ENCODE measurements around the gene TUBB. TPM values are rescaled to one million over a fixed set of nuclear protein-coding genes. Genes with fewer than 3 reads are reported as not detected.

Gene TUBB
- total RNA-seq, 1 experiment from 2014 or later = 853 TPM

- CTCF ChIA-PET = no interaction called here
- no peak for ATAC-seq
- peaks cover 28% of the 10 kb centered on the region for H3K4me1 ChIP-seq (ENCODE audit: control insufficient read depth, insufficient read depth, low read length)
- peaks cover 26% of the 10 kb centered on the region for H3K36me3 ChIP-seq (ENCODE audit: control insufficient read depth, insufficient read depth, low read length)
- POLR2A ChIA-PET = interaction anchor here (0.6 to 0.7 kb wide), 2 partner anchors 63 to 1016 kb away, joined by 7 to 9 read pairs; no protein-coding TSS in a partner anchor
- no peaks in the 10 kb centered on the region for H3K27me3 ChIP-seq (ENCODE audit: control insufficient read depth, insufficient read depth, low read length)
- BruUV-seq (replicated peaks) = no TSS peak
- no peak for DNase-seq (ENCODE audit: low read depth, low spot score)
- TF ChIP-seq CTCF (IDR thresholded peaks at IDR 0.05) = no peak
- no peak for TF ChIP-seq TCF7L2 (IDR thresholded peaks at IDR 0.05; ENCODE audit: low read depth, low read length)
- TF ChIP-seq POLR2AphosphoS5 (IDR thresholded peaks at IDR 0.05; ENCODE audit: low read depth, low read length) = no peak; the same call in 1 of the 2 replicates
- TF ChIP-seq REST (IDR thresholded peaks at IDR 0.05; ENCODE audit: insufficient read depth in 1 of 2, low read depth in 2 of 2, low read length in 1 of 2) = no peak
- no peak for TF ChIP-seq SIN3A (IDR thresholded peaks at IDR 0.05; ENCODE audit: borderline replicate concordance, insufficient read depth, low read depth, low read length)
- H3K9me3 ChIP-seq (ENCODE audit: control insufficient read depth, insufficient read depth, low read depth, low read length) = no peaks in the 10 kb centered on the region
- H3K4me3 ChIP-seq (ENCODE audit: low read depth in 2 of 2, low read length in 2 of 2) = peak overlapping the region; percentile 84 to 100
- peak overlapping the region; percentile 97 for H3K27ac ChIP-seq (ENCODE audit: low read length)
- intact Hi-C loops (cut with micrococcal nuclease; ENCODE audit: unreplicated experiment) = no loop called here
- in situ Hi-C loops (cut with HindIII; ENCODE audit: low pct_unique_long_range_greater_than_20kb, low sequenced_read_pairs) = no loop called here
Measured at GRCh38 chr6:30719356-30719755, 796 bp upstream of the TUBB start.

GRCh38 chr6:30720738-30721197 lies 616 bp downstream of the TUBB start:
- Histone ChIP-seq H3K4me3 (ENCODE audit: low read depth in 2 of 2, low read length in 2 of 2) (peak overlapping the region; percentile 88 to 100), H3K36me3 (ENCODE audit: control insufficient read depth, insufficient read depth, low read length) (peaks cover 32% of the 10 kb centered on the region), H3K4me1 (ENCODE audit: control insufficient read depth, insufficient read depth, low read length) (peaks cover 39% of the 10 kb centered on the region), H3K27me3 (ENCODE audit: control insufficient read depth, insufficient read depth, low read length) (no peaks in the 10 kb centered on the region), H3K27ac (ENCODE audit: low read length) (peak overlapping the region; percentile 100), H3K9me3 (ENCODE audit: control insufficient read depth, insufficient read depth, low read depth, low read length) (no peaks in the 10 kb centered on the region)
- intact Hi-C loops (cut with micrococcal nuclease; ENCODE audit: unreplicated experiment) = no loop called here
- CTCF ChIA-PET = interaction anchor here (0.6 to 1.0 kb wide), 2 partner anchors 42 to 209 kb away, joined by 3 read pairs; no protein-coding TSS in a partner anchor
- POLR2A ChIA-PET = interaction anchor here (0.6 to 0.7 kb wide), 5 partner anchors 29 to 394 kb away, joined by 3 to 4 read pairs (median 3); no protein-coding TSS in a partner anchor
- ATAC-seq = no peak
- in situ Hi-C loops (cut with HindIII; ENCODE audit: low pct_unique_long_range_greater_than_20kb, low sequenced_read_pairs) = no loop called here
- no peak; a peak in 1 of 4 replicates for TF ChIP-seq REST (IDR thresholded peaks at IDR 0.05; ENCODE audit: insufficient read depth in 1 of 2, low read depth in 2 of 2, low read length in 1 of 2)
- no peak for TF ChIP-seq SIN3A (IDR thresholded peaks at IDR 0.05; ENCODE audit: borderline replicate concordance, insufficient read depth, low read depth, low read length)
- no peak for DNase-seq (ENCODE audit: low read depth, low spot score)
- BruUV-seq (replicated peaks) = TSS peak; percentile 63

All from Panc1 (cell line).